Measurements from ENCODE around the gene FAM32A. TPM values are rescaled to one million over a fixed set of nuclear protein-coding genes. Genes with fewer than 3 reads are reported as not detected.

FAM32A gene
- total and polyA plus RNA-seq, 2 of the 8 experiments (the other 6 are each of a cell fraction or from before 2014, with no cell fraction given) = 75.6 to 105 TPM

- no peak overlapping the region for H4K5ac ChIP-seq (ENCODE audit: insufficient read length, low read depth, low read length)
- no peaks in the 10 kb centered on the region for H4K20me1 ChIP-seq (replicated peaks in 1 of 2; ENCODE audit: control insufficient read depth in 1 of 2, insufficient read depth in 2 of 2, low read length in 2 of 2)
- H3K79me1 ChIP-seq (ENCODE audit: low read depth, low read length) = no peaks in the 10 kb centered on the region
- no peaks in the 10 kb centered on the region for H3K27me3 ChIP-seq (replicated peaks in 1 of 4; ENCODE audit: control insufficient read depth in 3 of 4, extremely low read depth in 1 of 4, insufficient read depth in 3 of 4, low read length in 3 of 4)
- H3K4me2 ChIP-seq (ENCODE audit: insufficient read depth in 1 of 2, low read depth in 2 of 2, low read length in 2 of 2) = no peak overlapping the region
- no peak overlapping the region for H2BK5ac ChIP-seq (ENCODE audit: low read depth, low read length)
- H2BK120ac ChIP-seq (replicated peaks; ENCODE audit: low read depth, low read length) = no peak overlapping the region
- no peak overlapping the region for H2AK5ac ChIP-seq (ENCODE audit: low read depth, low read length)
- TF ChIP-seq SIX5 (IDR thresholded peaks at IDR 0.05; ENCODE audit: low read depth, low read length) = no peak
- TF ChIP-seq BACH1 (IDR thresholded peaks at IDR 0.05; ENCODE audit: low read length) = no peak
- no peak for TF ChIP-seq POU5F1 (IDR thresholded peaks at IDR 0.05; ENCODE audit: low read depth, low read length)
- TF ChIP-seq KDM5A (IDR thresholded peaks at IDR 0.05; ENCODE audit: low read length) = no peak
- TF ChIP-seq KDM1A (IDR thresholded peaks at IDR 0.05; ENCODE audit: borderline replicate concordance, low read length) = no peak
- TF ChIP-seq JUN (IDR thresholded peaks at IDR 0.05; ENCODE audit: low read depth, low read length) = no peak
- no peak for TF ChIP-seq CBX5 (IDR thresholded peaks at IDR 0.05; ENCODE audit: low read depth, low read length)
- no peak for TF ChIP-seq MAX (IDR thresholded peaks at IDR 0.05)
- no peak for TF ChIP-seq HDAC2 (IDR thresholded peaks at IDR 0.05; ENCODE audit: borderline replicate concordance in 1 of 2, low read depth in 2 of 2, low read length in 2 of 2)
- no peak for TF ChIP-seq SP4 (IDR thresholded peaks at IDR 0.05; ENCODE audit: low read length)
- H3K23ac ChIP-seq (ENCODE audit: insufficient read length) = no peak overlapping the region
- FAIRE-seq (no peak), DNase-seq (ENCODE audit: low read depth in 1 of 2, low spot score in 2 of 2) (no peak)
- H3K56ac ChIP-seq (replicated peaks; ENCODE audit: insufficient read length, low read depth, low read length) = no peak overlapping the region
- POLR2A ChIA-PET (ENCODE audit: partially characterized antibody) = interaction anchor here (0.6 to 1.5 kb wide), 5 partner anchors 11 to 883 kb away, joined by 3 to 5 read pairs (median 4); partner anchors contain the start of genes FAM32A, HSH2D and TPM4
- H3K4me1 ChIP-seq (replicated peaks in 1 of 4; ENCODE audit: control insufficient read depth in 3 of 4, insufficient read depth in 4 of 4, low read length in 3 of 4) = no peaks in the 10 kb centered on the region
- CTCF ChIA-PET (ENCODE audit: partially characterized antibody) = interaction anchor here (0.5 to 1.3 kb wide), 2 partner anchors 15 to 29 kb away, joined by 3 to 5 read pairs; no protein-coding TSS in a partner anchor
- H3K14ac ChIP-seq (ENCODE audit: insufficient read length) = no peak overlapping the region
- H3K36me3 ChIP-seq (ENCODE audit: control insufficient read depth in 2 of 4, insufficient read depth in 4 of 4, low read length in 3 of 4) = no peaks in the 10 kb centered on the region
- H4K91ac ChIP-seq (replicated peaks; ENCODE audit: insufficient read length, low read length) = no peak overlapping the region
- H3K18ac ChIP-seq (ENCODE audit: extremely low read depth, low read length) = no peak overlapping the region
- no peaks in the 10 kb centered on the region for H3K23me2 ChIP-seq (ENCODE audit: low read depth, low read length)
- no peak overlapping the region for H2BK12ac ChIP-seq (ENCODE audit: low read depth, low read length)
- H3K9me3 ChIP-seq (ENCODE audit: insufficient read depth in 2 of 2, low read depth in 1 of 2, low read length in 1 of 2) = no peaks in the 10 kb centered on the region
- no peaks in the 10 kb centered on the region for H3K79me2 ChIP-seq (ENCODE audit: control insufficient read depth in 1 of 2, insufficient read depth in 2 of 2, low read length in 2 of 2)
- H3K9ac ChIP-seq (replicated peaks in 1 of 4; ENCODE audit: extremely low read depth in 1 of 4, low read depth in 3 of 4, low read length in 3 of 4) = no peak overlapping the region
- H2BK15ac ChIP-seq (ENCODE audit: low read length) = no peak overlapping the region
- H3K4me3 ChIP-seq (ENCODE audit: extremely low read depth in 1 of 4, insufficient read depth in 2 of 4, low read depth in 3 of 4, low read length in 4 of 4) = no peak overlapping the region
- no peak overlapping the region for H3K4ac ChIP-seq (replicated peaks; ENCODE audit: insufficient read length, low read depth, low read length)
- H2BK20ac ChIP-seq (ENCODE audit: low read length) = no peak overlapping the region
- no peak overlapping the region for H3K27ac ChIP-seq (ENCODE audit: low read depth, low read length)
- H4K8ac ChIP-seq (ENCODE audit: extremely low read depth, insufficient read depth, low read length) = no peak overlapping the region
- H2AFZ ChIP-seq (ENCODE audit: low read length) = no peak overlapping the region
- 80% methylated on average over 1 of the region's 1 CpG; no CpG with 5 or more reads in 1 of the 2 experiments for WGBS, 2 experiments (ENCODE audit: extremely low coverage in 1 of 2, insufficient coverage in 1 of 2, insufficient read length in 1 of 2, insufficient replicate concordance in 2 of 2, low coverage in 1 of 2, low lambda C conversion rate in 2 of 2, missing lambda C conversion rate in 1 of 2)
Measured at GRCh38 chr19:16155128-16155527, 30.1 kb upstream of the FAM32A start.

All from H1 (cell line).